ENCODE measurements around the gene DNAAF3. TPM values are rescaled to one million over a fixed set of nuclear protein-coding genes. Genes with fewer than 3 reads are reported as not detected.

The DNAAF3 gene
- total RNA-seq, 2 experiments from 2014 or later: not detected

DNA sequence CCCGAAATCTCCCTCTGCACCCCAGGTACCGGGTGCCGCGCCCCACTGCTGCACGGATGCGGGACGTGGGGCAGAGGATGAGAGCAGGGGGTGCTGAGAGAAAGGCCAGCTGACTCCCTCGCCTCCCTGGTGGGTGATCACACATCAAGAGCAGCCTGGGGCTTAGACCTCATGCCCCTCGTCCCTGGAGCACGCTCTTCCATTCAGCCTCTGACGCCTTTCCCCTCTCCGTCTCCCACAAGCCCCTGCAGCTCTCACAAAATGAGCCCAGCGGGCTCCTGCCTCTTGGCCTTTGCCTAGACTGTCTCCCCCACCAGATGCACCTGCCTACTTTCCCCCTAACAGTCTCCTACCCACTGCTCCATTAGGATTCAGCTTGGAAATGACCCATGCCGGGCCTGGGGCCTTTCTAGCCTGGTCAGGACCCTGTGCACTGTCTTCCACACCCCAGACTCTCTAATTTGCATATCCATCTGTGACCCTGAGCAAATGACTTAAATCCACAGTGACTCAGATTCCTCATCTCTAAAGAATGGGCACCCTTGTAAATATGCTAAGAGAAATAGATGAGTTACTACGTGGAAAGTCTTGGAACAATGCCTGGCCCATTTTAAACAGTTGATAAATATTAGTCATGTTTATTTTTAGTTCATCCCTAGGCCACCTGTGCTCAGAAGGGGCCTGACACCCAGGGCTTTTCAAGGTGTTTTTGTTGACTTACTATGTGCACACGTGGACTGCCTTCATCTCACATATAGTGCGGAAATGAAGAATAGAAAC lies 43.5 kb upstream of the DNAAF3 start:
- Mint-ChIP-seq H3K27ac (no peak overlapping the region), H3K27me3 (peaks cover 52% of the 10 kb centered on the region), H3K9me3 (peaks cover 4% of the 10 kb centered on the region), H3K4me1 (ENCODE audit: low read depth) (no peaks in the 10 kb centered on the region), H3K4me3 (no peak overlapping the region), H3K36me3 (ENCODE audit: low read depth) (no peaks in the 10 kb centered on the region)
- no peak overlapping the region for H3K27ac ChIP-seq (ENCODE audit: low read depth in 1 of 2, low read length in 2 of 2)
- POLR2A ChIA-PET: no interaction called here
- peaks cover 5 to 13% of the 10 kb centered on the region in 2 experiments for H3K27me3 ChIP-seq (ENCODE audit: control insufficient read depth in 1 of 2, insufficient read depth in 2 of 2, low read length in 2 of 2)
- CTCF ChIA-PET: no interaction called here
- TF ChIP-seq CTCF (IDR thresholded peaks at IDR 0.05): no peak
- ATAC-seq (ENCODE audit: poor library complexity): no peak
- H3K9me3 ChIP-seq (ENCODE audit: control insufficient read depth in 1 of 2, insufficient read depth in 1 of 2, low read length in 2 of 2): peaks cover 6 to 27% of the 10 kb centered on the region in 2 experiments
- intact Hi-C loops (cut with DNase I, micrococcal nuclease): no loop called here
- no peaks in the 10 kb centered on the region for H3K36me3 ChIP-seq (ENCODE audit: insufficient read depth, low read length)
- no peak overlapping the region for H3K4me3 ChIP-seq (ENCODE audit: low read length)
- H3K4me1 ChIP-seq (ENCODE audit: insufficient read depth, low read length): peaks cover 6% of the 10 kb centered on the region
- no peak for DNase-seq

DNA sequence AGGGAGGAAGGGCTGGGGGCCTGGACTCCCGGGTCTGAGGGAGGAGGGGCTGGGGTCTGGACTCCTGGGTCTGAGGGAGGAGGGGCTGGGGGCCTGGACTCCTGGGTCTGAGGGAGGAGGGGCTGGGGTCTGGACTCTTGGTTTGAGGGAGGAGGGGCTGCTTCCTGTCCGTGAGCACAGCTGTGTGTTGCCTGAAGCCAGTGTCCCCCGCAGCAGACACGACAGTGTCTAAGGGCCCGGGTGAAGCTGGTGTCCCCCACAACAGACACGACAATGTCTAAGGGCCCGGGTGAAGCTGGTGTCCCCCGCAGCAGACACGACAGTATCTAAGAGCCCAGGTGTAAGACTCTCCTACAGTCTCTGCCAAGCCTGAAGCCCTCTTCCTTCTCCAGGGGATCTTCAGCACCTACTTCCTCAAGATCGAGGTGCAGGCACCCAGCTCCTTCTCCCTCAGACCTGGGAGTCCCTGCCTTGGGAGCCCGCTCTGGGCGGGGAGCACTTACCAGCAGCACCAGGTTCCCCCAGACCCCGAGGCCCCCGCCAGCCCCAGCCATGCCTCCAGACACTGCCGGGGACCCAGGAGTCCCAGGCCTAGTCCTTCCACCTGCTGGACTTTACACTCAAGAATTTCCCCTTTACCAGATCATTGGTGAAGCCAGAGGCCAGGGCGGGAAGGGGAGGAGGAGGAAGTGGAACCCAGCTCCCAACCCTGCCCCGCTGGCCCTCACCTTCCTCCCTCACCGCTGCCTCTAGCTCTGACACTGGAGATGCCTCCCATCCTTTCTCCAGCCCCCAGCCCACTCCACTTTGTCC lies 42.7 kb upstream of the DNAAF3 start, which contains the start of gene PTPRH:
Gene PTPRH (minus strand): TSS at position 622 of the 813 bp plus-strand sequence. CDS start 68 bp downstream, at position 554.
- intact Hi-C loops (cut with DNase I, micrococcal nuclease): no loop called here
- CTCF ChIA-PET: no interaction called here
- POLR2A ChIA-PET: no interaction called here
- Histone ChIP-seq H3K4me3 (ENCODE audit: low read length) (no peak within 1 kb of the TSS), H3K4me1 (ENCODE audit: insufficient read depth, low read length) (peaks cover 6% of the 10 kb centered on the region), H3K27ac (ENCODE audit: low read depth in 1 of 2, low read length in 2 of 2) (no peak within 1 kb of the TSS), H3K9me3 (ENCODE audit: control insufficient read depth in 1 of 2, insufficient read depth in 1 of 2, low read length in 2 of 2) (peaks cover 6 to 27% of the 10 kb centered on the region in 2 experiments), H3K27me3 (ENCODE audit: control insufficient read depth in 1 of 2, insufficient read depth in 2 of 2, low read length in 2 of 2) (peaks cover 5 to 13% of the 10 kb centered on the region in 2 experiments), H3K36me3 (ENCODE audit: insufficient read depth, low read length) (no peaks in the 10 kb centered on the region)
- Mint-ChIP-seq H3K36me3 (ENCODE audit: low read depth) (no peaks in the 10 kb centered on the region), H3K27me3 (peaks cover 56% of the 10 kb centered on the region), H3K27ac (no peak within 1 kb of the TSS), H3K4me3 (no peak within 1 kb of the TSS), H3K4me1 (ENCODE audit: low read depth) (no peaks in the 10 kb centered on the region), H3K9me3 (peaks cover 4% of the 10 kb centered on the region)
- DNase-seq: no peak
- TF ChIP-seq CTCF (IDR thresholded peaks at IDR 0.05): no peak
- no peak for ATAC-seq (ENCODE audit: poor library complexity)

DNA sequence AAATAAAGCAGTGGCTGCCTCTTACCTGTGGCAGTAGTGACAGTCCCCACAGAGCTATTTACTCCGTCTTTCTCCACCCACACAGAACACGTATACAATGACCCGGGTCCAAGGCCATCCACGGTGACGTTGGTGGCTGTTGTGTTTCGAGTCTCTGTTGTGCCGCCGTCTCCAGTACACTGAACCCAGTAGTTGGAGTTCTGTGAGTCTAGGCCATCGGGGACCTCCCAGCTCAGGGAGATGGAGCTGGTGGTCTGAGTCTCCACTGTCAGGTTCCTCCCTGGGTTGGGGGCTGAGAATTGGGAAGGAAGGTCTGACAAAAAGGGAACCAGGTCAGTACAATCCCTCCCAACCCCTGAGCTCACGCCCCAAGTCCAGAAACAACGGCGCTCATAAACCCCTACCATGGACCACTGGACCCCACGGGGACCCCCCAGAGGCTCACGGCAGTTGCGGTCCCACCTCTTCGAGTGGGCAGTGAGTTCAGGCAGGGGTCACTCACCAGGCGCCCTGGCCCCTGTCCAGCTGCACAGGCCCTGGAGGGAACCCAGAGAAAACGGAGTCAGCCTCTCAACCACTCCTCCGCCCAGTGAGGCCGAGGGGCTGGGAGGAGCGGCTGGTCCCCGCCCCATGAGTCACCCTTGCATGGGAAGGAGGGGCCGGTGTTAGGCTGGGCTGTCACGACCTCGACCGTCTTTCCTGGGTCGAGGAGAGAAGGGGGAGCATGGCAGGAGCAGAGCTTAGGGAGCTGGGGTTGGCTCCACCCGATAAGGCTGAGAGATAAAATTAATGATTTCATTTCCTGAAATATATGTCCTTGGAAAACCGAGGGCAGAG lies 40.5 kb upstream of the DNAAF3 start:
- no peaks in the 10 kb centered on the region for H3K4me1 Mint-ChIP-seq (ENCODE audit: low read depth)
- H3K27me3 ChIP-seq (ENCODE audit: control insufficient read depth in 1 of 2, insufficient read depth in 2 of 2, low read length in 2 of 2): peaks cover 2 to 11% of the 10 kb centered on the region in 2 experiments
- no peak for ATAC-seq (ENCODE audit: poor library complexity)
- H3K4me3 Mint-ChIP-seq: no peak overlapping the region
- H3K27ac Mint-ChIP-seq: no peak overlapping the region
- no peak for TF ChIP-seq CTCF (IDR thresholded peaks at IDR 0.05)
- DNase-seq: peak in 3 of 14 experiments; percentile 40 to 56 (median 51)
- H3K36me3 ChIP-seq (ENCODE audit: insufficient read depth, low read length): no peaks in the 10 kb centered on the region
- no peak overlapping the region for H3K4me3 ChIP-seq (ENCODE audit: low read length)
- H3K9me3 ChIP-seq (ENCODE audit: control insufficient read depth in 1 of 2, insufficient read depth in 1 of 2, low read length in 2 of 2): peaks cover 0 to 10% of the 10 kb centered on the region in 2 experiments
- ChIA-PET POLR2A (no interaction called here), CTCF (no interaction called here)
- no peaks in the 10 kb centered on the region for H3K9me3 Mint-ChIP-seq
- intact Hi-C loops (cut with DNase I, micrococcal nuclease): no loop called here
- H3K27me3 Mint-ChIP-seq: peaks cover 54% of the 10 kb centered on the region
- no peak overlapping the region for H3K27ac ChIP-seq (ENCODE audit: low read depth in 1 of 2, low read length in 2 of 2)
- H3K4me1 ChIP-seq (ENCODE audit: insufficient read depth, low read length): peaks cover 6% of the 10 kb centered on the region
- no peaks in the 10 kb centered on the region for H3K36me3 Mint-ChIP-seq (ENCODE audit: low read depth)

Measured in CD4-positive, alpha-beta T cell (primary cell).